Heart left ventricle (tissue), 16 donors: Measurements from ENCODE around the gene OMD. TPM values are rescaled to one million over a fixed set of nuclear protein-coding genes. Genes with fewer than 3 reads are reported as not detected.
A peak's percentile ranks its signal among the peaks of the same experiment; 100 is the strongest.

Experiments used
- ATAC-seq, 4 donors: fragments of 200-7000 bp; cut with Tn5 transposase; one replicate each; pipeline ENCODE4 v1.9.1; 2020 to 2022; ENCODE audit warnings: moderate library complexity in 4 of 4, mild to moderate bottlenecking in 3 of 4, moderate number of reproducible peaks in 1 of 4
- DNase-seq, 5 donors: peaks; one replicate each; pipeline ENCODE4 v3.0.0-alpha.2; 2020
- H3K27ac ChIP-seq, 12 donors: fragments of 200-600 bp; sonication (generic) in 4 of 12; one replicate each; pipeline versions ENCODE4 v1.5.0 to v1.8.0; 2016 to 2022; ENCODE audit warnings: mild to moderate bottlenecking in 2 of 12
- H3K27me3 ChIP-seq, 9 donors: fragments of 200-600 bp; sonication (generic) in 2 of 9; one replicate each; pipeline versions ENCODE4 v1.5.1 to v1.8.0; 2016 to 2022; ENCODE audit warnings: mild to moderate bottlenecking in 3 of 9
- H3K36me3 ChIP-seq, 9 donors: fragments of 200-600 bp; sonication (generic) in 2 of 9; one replicate each; pipeline versions ENCODE4 v1.5.0 to v1.8.0; 2018 to 2022; ENCODE audit warnings: mild to moderate bottlenecking in 2 of 9
- H3K4me1 ChIP-seq, 12 donors: fragments of 200-600 bp; sonication (generic) in 4 of 12; one replicate each; pipeline versions ENCODE4 v1.5.0 to v1.8.0; 2016 to 2022; ENCODE audit warnings: mild to moderate bottlenecking in 3 of 12
- H3K4me3 ChIP-seq, 12 donors: fragments of 200-600 bp; sonication (generic) in 4 of 12; one replicate each; pipeline versions ENCODE4 v1.5.0 to v1.8.0; 2017 to 2022; ENCODE audit warnings: mild to moderate bottlenecking in 9 of 12, moderate library complexity in 4 of 12
- H3K9me3 ChIP-seq, 12 donors: fragments of 200-600 bp; sonication (generic) in 4 of 12; one replicate each; pipeline versions ENCODE4 v1.5.0 to v1.8.0; 2016 to 2022; ENCODE audit warnings: mild to moderate bottlenecking in 1 of 12
- POLR2A ChIP-seq, 2 donors: fragments of 450-650 bp; IDR thresholded peaks; one replicate each; pipeline ENCODE4 v1.6.1; 2017; ENCODE audit warnings: antibody characterized with exemption in 2 of 2, mild to moderate bottlenecking in 2 of 2, moderate library complexity in 2 of 2
- WGBS, 4 donors: extraction: QIAGEN DNeasy Blood & Tissue Kit in 2 of 4; methylation state at CpG; one replicate each; pipeline versions ENCODE4 v1.1.5 to v1.1.7; 2013 to 2018; 5-methylcytosine and 5-hydroxymethylcytosine counted together
- intact Hi-C, 10 donors: fragments of 100-400 bp; cut with DNase I; formaldehyde crosslinking; loops; one replicate each; pipeline versions ENCODE4 v1.11.1 to v1.14.2; 2022
- polyA plus RNA-seq, 2 donors: library from polyadenylated mRNA; stranded (reverse); fragments of 200-250 nt; gene quantifications; one replicate each; pipeline ENCODE4 v1.2.3, GENCODE V29; 2013
- total RNA-seq, 9 donors: library from RNA; depleted of rRNA in 2 of 9; stranded (reverse); fragments of >200 nt in 2 of 9; fragmentation: NEBNext Ultra II Directional in 3 of 9; extraction: Animal tissue kit (Norgen Biotek cat#: 25700) in 3 of 9; gene quantifications; one replicate each; pipeline versions ENCODE4 v1.1.0 to v1.2.4, GENCODE V29; 2016 to 2023
- TF ChIP-seq, protein P1 (sequence below), 12 donors: fragments of 200-600 bp; sonication (generic) in 4 of 12; IDR thresholded peaks; one replicate each; pipeline versions ENCODE4 v1.5.0 to v1.8.0; 2018 to 2022; ENCODE audit warnings: antibody characterized with exemption in 12 of 12, mild to moderate bottlenecking in 5 of 12
- donor health status: ischemic (EF 13 %, LVEDD 7.1; RV severe dilation, severe dysfunction).
- donor health status: healthy with polysubstance abuse.
- donor health status: DM: no; HTN: yes; CAD: no.
- donor health status: DM: no; HTN: no; CAD: no.
- donor health status: ischemic (EF 25% LVEDD 6.9; RV normal size, moderate dysfunction).
- donor health status: ischemic (EF 25% LVEDD 5.7; RV mildly dilated, moderate dysfunction).
- donor health status: healthy.
- donor health status: DM: yes; HTN: yes; CAD: no.
- donor health status: ischemic (EF 35%, LVEDD 5.7; RV mildly dilated, moderate dysfunction).
- donor health status: nonischemic (EF 11% LVEDD 7.7; RV severe dilation, severe dysfunction).
- donor health status: DM: yes; HTN: yes; CAD: no.
- donor health status: PGD.
- donor health status: ischemic (EF 29% LVEDD 5.4; RV normal size, mild dysfunction).
- donor health status: nonischemic (EF 23%, LVEDD 6.1; RV moderate dilation, normal function).

OMD gene
- total and polyA plus RNA-seq, 11 donors = 1.5 to 10.2 (median 5.5) TPM

DNA sequence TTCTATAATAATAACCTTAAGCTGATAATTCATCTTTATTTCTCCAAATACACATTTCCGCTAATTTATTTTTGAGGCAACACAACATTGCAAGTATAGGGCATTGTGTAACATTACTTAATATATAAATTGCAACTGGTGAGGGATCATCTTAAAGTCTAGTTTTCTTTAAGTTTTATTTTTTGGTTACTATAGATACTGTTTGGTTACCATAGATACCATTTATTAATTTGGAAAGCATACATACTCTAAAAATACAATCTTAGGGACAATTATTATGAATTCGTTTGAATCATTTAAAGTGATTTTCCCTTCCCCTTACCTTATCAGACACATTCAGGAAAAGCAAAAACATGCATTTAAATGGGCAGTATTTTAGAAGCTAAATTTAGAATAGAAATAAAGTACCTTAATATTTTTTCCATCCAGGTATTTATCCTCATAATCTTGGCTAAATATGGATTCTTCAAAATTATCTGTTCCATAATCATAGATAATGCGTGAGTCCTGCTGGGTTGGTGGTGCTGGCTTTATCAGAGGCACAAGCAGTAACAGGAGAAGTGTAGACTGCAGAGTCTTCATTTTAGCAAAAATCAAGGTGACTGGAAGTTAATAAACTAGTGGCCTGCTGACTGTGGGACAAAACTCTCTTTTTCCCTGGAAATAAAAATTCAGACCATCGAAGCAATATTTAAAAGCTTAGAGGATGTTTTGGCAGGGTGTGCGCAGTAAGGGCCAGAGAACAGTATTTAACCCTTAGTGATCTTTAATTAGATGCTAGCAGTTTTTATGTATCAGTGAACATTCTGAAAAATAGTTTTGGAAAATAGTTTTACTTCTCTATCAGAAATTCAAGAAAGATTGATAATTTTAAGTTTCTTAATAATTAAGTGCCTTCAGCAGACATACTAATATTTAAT, 21.2 kb downstream of the OMD start:
- ATAC-seq (peak in 1 of 4 donors; percentile 18), DNase-seq (no peak)
- H3K4me3 ChIP-seq = peak overlapping the region in 9 of 12 donors; percentile 18 to 51 (median 35)
- H3K36me3 ChIP-seq = peaks cover 0 to 10% (median 0%) of the 10 kb centered on the region in 9 donors
- H3K9me3 ChIP-seq = peaks cover 0 to under 1% (median 0%) of the 10 kb centered on the region in 12 donors
- H3K27ac ChIP-seq = peak overlapping the region in 5 of 12 donors; percentile 14 to 68 (median 36)
- H3K27me3 ChIP-seq = no peaks in the 10 kb centered on the region
- TF ChIP-seq, protein P1, sequence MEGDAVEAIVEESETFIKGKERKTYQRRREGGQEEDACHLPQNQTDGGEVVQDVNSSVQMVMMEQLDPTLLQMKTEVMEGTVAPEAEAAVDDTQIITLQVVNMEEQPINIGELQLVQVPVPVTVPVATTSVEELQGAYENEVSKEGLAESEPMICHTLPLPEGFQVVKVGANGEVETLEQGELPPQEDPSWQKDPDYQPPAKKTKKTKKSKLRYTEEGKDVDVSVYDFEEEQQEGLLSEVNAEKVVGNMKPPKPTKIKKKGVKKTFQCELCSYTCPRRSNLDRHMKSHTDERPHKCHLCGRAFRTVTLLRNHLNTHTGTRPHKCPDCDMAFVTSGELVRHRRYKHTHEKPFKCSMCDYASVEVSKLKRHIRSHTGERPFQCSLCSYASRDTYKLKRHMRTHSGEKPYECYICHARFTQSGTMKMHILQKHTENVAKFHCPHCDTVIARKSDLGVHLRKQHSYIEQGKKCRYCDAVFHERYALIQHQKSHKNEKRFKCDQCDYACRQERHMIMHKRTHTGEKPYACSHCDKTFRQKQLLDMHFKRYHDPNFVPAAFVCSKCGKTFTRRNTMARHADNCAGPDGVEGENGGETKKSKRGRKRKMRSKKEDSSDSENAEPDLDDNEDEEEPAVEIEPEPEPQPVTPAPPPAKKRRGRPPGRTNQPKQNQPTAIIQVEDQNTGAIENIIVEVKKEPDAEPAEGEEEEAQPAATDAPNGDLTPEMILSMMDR (IDR thresholded peaks at IDR 0.05) = no peak
- no peak for TF ChIP-seq POLR2A (IDR thresholded peaks at IDR 0.05)
- intact Hi-C loops = no loop called here
- peaks cover 0 to 18% (median 0%) of the 10 kb centered on the region in 12 donors for H3K4me1 ChIP-seq
- 64 to 70% (median 66%) methylated on average over 5 of the region's 5 CpGs for WGBS, 4 donors

DNA sequence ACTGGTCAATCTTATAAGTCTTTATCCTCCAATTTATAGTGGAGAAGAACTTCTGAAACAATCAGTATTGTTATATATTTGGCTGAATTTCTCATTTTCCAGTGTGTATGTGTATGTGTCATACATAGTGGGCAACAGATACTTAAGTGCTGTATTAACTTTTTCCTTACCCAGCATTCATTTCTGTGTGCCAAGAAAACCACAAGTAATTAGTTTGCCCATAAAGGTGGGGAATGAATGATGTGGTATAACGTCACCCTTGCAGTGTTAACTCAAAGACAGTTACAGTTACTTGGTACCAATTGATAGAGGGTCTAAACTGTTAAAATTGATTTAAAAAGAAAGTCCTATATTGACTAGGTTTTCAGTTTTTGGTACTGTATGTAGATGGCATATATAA, 21.9 kb downstream of the OMD start:
- H3K4me3 ChIP-seq = peak overlapping the region in 8 of 12 donors; percentile 16 to 51 (median 38)
- intact Hi-C loops = no loop called here
- peaks cover 0 to 17% (median 0%) of the 10 kb centered on the region in 12 donors for H3K4me1 ChIP-seq
- 68 to 86% (median 72%) methylated on average over 1 of the region's 1 CpG for WGBS, 4 donors
- H3K27ac ChIP-seq = peak overlapping the region in 5 of 12 donors; percentile 14 to 68 (median 35)
- TF ChIP-seq POLR2A (IDR thresholded peaks at IDR 0.05) = no peak
- TF ChIP-seq, protein P1 (IDR thresholded peaks at IDR 0.05) = no peak
- DNase-seq (no peak), ATAC-seq (no peak)
- H3K9me3 ChIP-seq = peaks cover 0 to 7% (median 0%) of the 10 kb centered on the region in 12 donors
- peaks cover 0 to 10% (median 0%) of the 10 kb centered on the region in 9 donors for H3K36me3 ChIP-seq
- no peaks in the 10 kb centered on the region for H3K27me3 ChIP-seq

DNA sequence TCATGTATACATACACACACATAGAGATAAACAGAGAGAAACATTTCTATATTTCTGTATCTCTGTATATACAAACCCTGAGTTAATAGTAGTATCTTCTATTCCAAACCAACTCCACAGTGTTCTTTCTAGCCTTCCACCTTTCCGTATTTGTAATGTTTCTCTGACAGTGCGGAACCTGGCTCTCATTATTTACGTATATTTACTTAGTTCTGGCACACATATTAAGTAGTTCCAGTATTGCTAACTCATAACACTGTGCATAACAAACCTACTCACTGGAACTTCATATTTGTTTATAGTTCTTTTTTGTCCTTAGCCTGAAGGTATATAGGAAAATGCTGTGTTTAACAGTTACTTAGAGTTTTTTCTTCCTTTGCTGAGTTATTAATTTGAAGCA, 26.4 kb downstream of the OMD start:
- Histone ChIP-seq H3K4me1 (peaks cover 0 to 12% (median 0%) of the 10 kb centered on the region in 12 donors), H3K9me3 (peaks cover 0 to 10% (median 0%) of the 10 kb centered on the region in 12 donors), H3K4me3 (no peak overlapping the region), H3K27ac (peak overlapping the region in 1 of 12 donors; percentile 23), H3K36me3 (peaks cover 0 to 10% (median 0%) of the 10 kb centered on the region in 9 donors), H3K27me3 (no peaks in the 10 kb centered on the region)
- ATAC-seq (no peak), DNase-seq (no peak)
- intact Hi-C loops = no loop called here
- no peak for TF ChIP-seq POLR2A (IDR thresholded peaks at IDR 0.05)
- TF ChIP-seq, protein P1 (IDR thresholded peaks at IDR 0.05) = no peak
- 79 to 98% (median 97%) methylated on average over 3 of the region's 3 CpGs for WGBS, 4 donors

DNA sequence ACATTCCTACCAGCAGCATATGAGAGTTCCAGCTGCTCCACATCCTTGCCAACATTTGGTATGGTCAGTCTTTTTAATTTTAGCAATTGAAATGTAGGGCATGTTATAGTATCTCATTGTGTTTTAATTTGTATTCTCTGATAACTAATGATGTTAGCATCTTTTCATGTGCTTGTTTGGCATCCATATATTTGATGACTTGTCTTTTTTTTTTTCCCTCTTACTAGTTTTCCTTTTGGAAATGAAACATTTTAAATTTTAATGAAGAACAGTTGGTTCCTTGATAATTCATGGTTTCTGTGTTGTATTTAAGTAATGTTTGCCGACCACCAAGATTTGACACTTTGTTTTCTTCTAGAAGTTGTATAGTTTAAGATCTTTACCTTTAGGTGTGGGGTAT, 28.7 kb downstream of the OMD start:
- H3K4me3 ChIP-seq = no peak overlapping the region
- intact Hi-C loops = no loop called here
- no peak for DNase-seq
- peaks cover 0 to 12% (median 0%) of the 10 kb centered on the region in 12 donors for H3K4me1 ChIP-seq
- TF ChIP-seq POLR2A (IDR thresholded peaks at IDR 0.05) = no peak
- TF ChIP-seq, protein P1 (IDR thresholded peaks at IDR 0.05) = no peak
- H3K36me3 ChIP-seq = peaks cover 0 to 18% (median 0%) of the 10 kb centered on the region in 9 donors
- ATAC-seq = no peak
- WGBS, 4 donors = 90 to 97% (median 96%) methylated on average over 1 of the region's 1 CpG
- peaks cover 0 to 10% (median 0%) of the 10 kb centered on the region in 12 donors for H3K9me3 ChIP-seq
- H3K27ac ChIP-seq = no peak overlapping the region
- H3K27me3 ChIP-seq = no peaks in the 10 kb centered on the region
